GM12872 (cell line): Measurements from ENCODE around the gene VTI1A.

Experiments used
- CTCF ChIP-seq: IDR thresholded peaks from 3 replicates; pipeline ENCODE4 v1.5.1; 2011; ENCODE audit warnings: low read depth, mild to moderate bottlenecking, low read length, moderate library complexity; ENCODE audit not compliant: insufficient read depth

VTI1A gene

GRCh38 chr10:112851181-112851580 is 404.2 kb downstream of the VTI1A start:
- TF ChIP-seq CTCF = no peak

- TF ChIP-seq CTCF = no peak
Measured at GRCh38 chr10:112851588-112852211, 404.7 kb downstream of the VTI1A start.

GRCh38 chr10:112852306-112852705 is 405.3 kb downstream of the VTI1A start:
- no peak for TF ChIP-seq CTCF

- TF ChIP-seq CTCF = no peak
Measured at GRCh38 chr10:112855134-112855533, 408.1 kb downstream of the VTI1A start.

GRCh38 chr10:112857493-112857892 is 410.5 kb downstream of the VTI1A start:
- TF ChIP-seq CTCF = no peak

GRCh38 chr10:112858986-112859651 is 412.1 kb downstream of the VTI1A start:
- no peak for TF ChIP-seq CTCF

- no peak for TF ChIP-seq CTCF
Measured at GRCh38 chr10:112859793-112860192, 412.8 kb downstream of the VTI1A start.
